Neural cell (in vitro differentiated cells): ENCODE results near the gene AFF1. TPM values are rescaled to one million over a fixed set of nuclear protein-coding genes. Genes with fewer than 3 reads are reported as not detected.
A peak's percentile ranks its signal among the peaks of the same experiment; 100 is the strongest.

Experiments used
- H2AFZ ChIP-seq: fragments of 200-600, 300-800 bp; sonication (generic), shearing (Covaris generic); 2 replicates; pipeline ENCODE4 v1.6.0; 2014; ENCODE audit warnings: low read depth, mild to moderate bottlenecking, antibody characterized with exemption, low read length, moderate library complexity
- H3F3A ChIP-seq: fragments of 200-600 bp; shearing (Covaris generic); 2 replicates; pipeline ENCODE4 v1.6.1; 2016; ENCODE audit warnings: mild to moderate bottlenecking, moderate library complexity, mixed read lengths, antibody characterized with exemption, low read length; ENCODE audit not compliant: insufficient read depth, poor library complexity, severe bottlenecking
- H3K27ac ChIP-seq: fragments of 200-600, 300-800 bp; sonication (generic), shearing (Covaris generic); 2 replicates; pipeline ENCODE4 v1.5.1; 2014; ENCODE audit warnings: mild to moderate bottlenecking, low read length, moderate library complexity
- H3K27me3 ChIP-seq: fragments of 300-800, 200-600 bp; sonication (generic), shearing (Covaris generic); 2 replicates; pipeline ENCODE4 v1.6.0; 2014; ENCODE audit warnings: mild to moderate bottlenecking, low read depth, low read length, moderate library complexity; ENCODE audit not compliant: insufficient read depth
- H3K36me3 ChIP-seq: fragments of 300-800, 200-600 bp; sonication (generic), shearing (Covaris generic); 2 replicates; pipeline ENCODE4 v1.5.1; 2014; ENCODE audit warnings: mild to moderate bottlenecking, antibody characterized with exemption, low read length, moderate library complexity; ENCODE audit not compliant: insufficient read depth
- H3K4me2 ChIP-seq: fragments of 300-800, 200-600 bp; sonication (generic), shearing (Covaris generic); 2 replicates; pipeline ENCODE4 v1.6.0; 2014; ENCODE audit warnings: mild to moderate bottlenecking, low read length
- H3K4me3 ChIP-seq: fragments of 300-800, 200-600 bp; sonication (generic), shearing (Covaris generic); 2 replicates; pipeline ENCODE4 v1.5.1; 2014; ENCODE audit warnings: mild to moderate bottlenecking, low read length, moderate library complexity
- H3K79me2 ChIP-seq: fragments of 200-600 bp; shearing (Covaris generic); replicated peaks from 2 replicates; pipeline ENCODE4 v1.6.0; 2014; ENCODE audit warnings: mild to moderate bottlenecking, low read length, moderate library complexity; ENCODE audit not compliant: insufficient read depth
- H3K9ac ChIP-seq: fragments of 300-800, 200-600 bp; sonication (generic), shearing (Covaris generic); 2 replicates; pipeline ENCODE4 v1.6.1; 2016; ENCODE audit warnings: mild to moderate bottlenecking, low read length, mixed read lengths
- H3K9me2 ChIP-seq: fragments of 200-600 bp; shearing (Covaris generic); 2 replicates; pipeline ENCODE4 v1.6.1; 2016; ENCODE audit warnings: mild to moderate bottlenecking, low read length, mixed read lengths; ENCODE audit not compliant: insufficient read depth
- H3K9me3 ChIP-seq: fragments of 200-600, 300-800 bp; sonication (generic), shearing (Covaris generic); 2 replicates; pipeline ENCODE4 v1.6.1; 2016; ENCODE audit warnings: mild to moderate bottlenecking, mixed run types, low read length, moderate library complexity, mixed read lengths
- H4K20me1 ChIP-seq: fragments of 200-600 bp; shearing (Covaris generic); 2 replicates; pipeline ENCODE4 v1.6.1; 2016; ENCODE audit warnings: mild to moderate bottlenecking, mixed run types; ENCODE audit not compliant: insufficient read depth
- CTCF ChIP-seq: fragments of 450-650 bp; IDR thresholded peaks from 2 replicates; pipeline ENCODE4 v1.5.1; 2014; ENCODE audit warnings: antibody characterized with exemption, mild to moderate bottlenecking, moderate library complexity; ENCODE audit not compliant: poor library complexity, severe bottlenecking
- EP300 ChIP-seq: fragments of 450-650 bp; conservative IDR thresholded peaks from 2 replicates; pipeline ENCODE4 v1.6.1; 2014; ENCODE audit warnings: antibody characterized with exemption, mild to moderate bottlenecking, moderate library complexity; ENCODE audit not compliant: poor library complexity, severe bottlenecking
- EZH2 ChIP-seq: fragments of 200-600, 300-800 bp; shearing (Covaris generic), sonication (generic); IDR thresholded peaks from 2 replicates; pipeline ENCODE4 v1.6.1; 2014; ENCODE audit warnings: antibody characterized with exemption, low read length, borderline replicate concordance, mild to moderate bottlenecking; ENCODE audit not compliant: insufficient read depth, poor library complexity, severe bottlenecking
- MXI1 ChIP-seq: fragments of 450-650 bp; conservative IDR thresholded peaks from 2 replicates; pipeline ENCODE4 v1.6.1; 2014; ENCODE audit warnings: antibody characterized with exemption, mild to moderate bottlenecking; ENCODE audit not compliant: poor library complexity, severe bottlenecking
- POLR2AphosphoS5 ChIP-seq: IDR thresholded peaks from 2 replicates; pipeline ENCODE4 v1.6.1; 2012
- RAD21 ChIP-seq: fragments of 450-650 bp; conservative IDR thresholded peaks from 2 replicates; pipeline ENCODE4 v1.6.1; 2014; ENCODE audit warnings: antibody characterized with exemption, mild to moderate bottlenecking, moderate library complexity
- SMC3 ChIP-seq: fragments of 450-650 bp; conservative IDR thresholded peaks from 2 replicates; pipeline ENCODE4 v1.6.1; 2014; ENCODE audit warnings: antibody characterized with exemption, mild to moderate bottlenecking, moderate library complexity; ENCODE audit not compliant: poor library complexity
- TAF1 ChIP-seq: IDR thresholded peaks from 2 replicates; pipeline ENCODE4 v1.6.1; 2012; ENCODE audit warnings: low read depth
- polyA plus RNA-seq: library from polyadenylated mRNA; depleted of rRNA; stranded (reverse); fragments of >200 nt; gene quantifications from 2 replicates; pipeline ENCODE4 v1.2.3, GENCODE V29; 2014
- TF ChIP-seq, protein P1 (sequence below): IDR thresholded peaks from 2 replicates; pipeline ENCODE4 v1.6.1; 2012; ENCODE audit warnings: borderline replicate concordance

Gene AFF1
- polyA plus RNA-seq, 1 donor from 2014 or later, result 0.63 TPM

DNA sequence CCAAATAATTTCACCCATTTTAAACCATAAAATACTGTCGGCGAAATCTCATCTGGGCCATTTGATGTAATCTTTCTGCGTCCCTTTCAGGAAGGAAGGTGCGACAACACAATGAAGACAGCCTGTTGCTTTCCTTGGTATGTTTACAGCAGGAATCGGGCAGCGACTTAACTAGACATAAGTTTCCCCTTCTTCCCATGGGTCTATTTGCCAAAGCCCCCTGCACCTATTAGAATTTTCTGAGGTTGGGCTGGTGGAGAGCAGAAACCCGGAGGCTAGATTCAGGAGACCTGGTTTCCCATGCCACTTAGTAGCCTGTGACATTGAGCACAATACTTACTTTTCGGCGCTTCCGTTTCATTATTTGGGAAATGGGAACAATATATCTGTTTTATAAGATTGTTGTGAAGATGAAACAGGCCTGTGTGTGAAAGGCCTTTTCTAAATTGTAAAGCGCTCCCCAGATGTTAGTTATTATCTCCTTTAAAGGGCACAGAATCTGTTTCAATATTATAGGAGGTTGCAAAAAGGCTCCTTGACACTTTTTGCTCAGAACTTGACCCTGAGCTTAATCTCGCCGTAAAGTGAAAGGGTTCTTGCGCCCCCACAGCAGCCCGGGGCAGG is 552 bp upstream of the AFF1 start:
- Histone ChIP-seq H3K9me3 (no peaks in the 10 kb centered on the region), H3K36me3 (no peaks in the 10 kb centered on the region)

DNA sequence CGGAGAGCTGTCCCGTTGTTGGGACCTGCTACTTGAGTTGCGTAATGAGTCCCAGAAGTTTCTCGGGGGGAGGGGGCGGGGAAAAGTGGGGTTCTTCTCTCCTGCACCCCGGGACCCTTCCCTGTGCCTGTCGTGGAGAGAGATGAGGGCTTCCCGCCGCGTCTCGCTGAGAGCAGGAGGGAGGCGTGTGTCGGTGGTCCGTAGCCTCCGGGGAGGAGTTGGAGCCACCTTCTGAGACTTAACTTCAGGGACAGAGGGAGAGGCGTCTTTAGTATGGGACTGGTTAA is 698 bp downstream of the AFF1 start:
- Histone ChIP-seq H3K9me3 (no peaks in the 10 kb centered on the region), H3K27ac (no peak overlapping the region), H3K79me2 (no peaks in the 10 kb centered on the region), H2AFZ (no peak overlapping the region), H3K27me3 (peaks cover 32% of the 10 kb centered on the region), H3K36me3 (no peaks in the 10 kb centered on the region), H3K9me2 (no peaks in the 10 kb centered on the region), H3F3A (peaks cover 5% of the 10 kb centered on the region), H3K4me3 (peak overlapping the region; percentile 87), H3K4me2 (peak overlapping the region; percentile 45), H4K20me1 (no peaks in the 10 kb centered on the region), H3K9ac (peak overlapping the region; percentile 35)
- no peak for TF ChIP-seq SMC3
- TF ChIP-seq TAF1, result no peak
- no peak for TF ChIP-seq POLR2AphosphoS5
- TF ChIP-seq CTCF, result no peak
- TF ChIP-seq, protein P1, sequence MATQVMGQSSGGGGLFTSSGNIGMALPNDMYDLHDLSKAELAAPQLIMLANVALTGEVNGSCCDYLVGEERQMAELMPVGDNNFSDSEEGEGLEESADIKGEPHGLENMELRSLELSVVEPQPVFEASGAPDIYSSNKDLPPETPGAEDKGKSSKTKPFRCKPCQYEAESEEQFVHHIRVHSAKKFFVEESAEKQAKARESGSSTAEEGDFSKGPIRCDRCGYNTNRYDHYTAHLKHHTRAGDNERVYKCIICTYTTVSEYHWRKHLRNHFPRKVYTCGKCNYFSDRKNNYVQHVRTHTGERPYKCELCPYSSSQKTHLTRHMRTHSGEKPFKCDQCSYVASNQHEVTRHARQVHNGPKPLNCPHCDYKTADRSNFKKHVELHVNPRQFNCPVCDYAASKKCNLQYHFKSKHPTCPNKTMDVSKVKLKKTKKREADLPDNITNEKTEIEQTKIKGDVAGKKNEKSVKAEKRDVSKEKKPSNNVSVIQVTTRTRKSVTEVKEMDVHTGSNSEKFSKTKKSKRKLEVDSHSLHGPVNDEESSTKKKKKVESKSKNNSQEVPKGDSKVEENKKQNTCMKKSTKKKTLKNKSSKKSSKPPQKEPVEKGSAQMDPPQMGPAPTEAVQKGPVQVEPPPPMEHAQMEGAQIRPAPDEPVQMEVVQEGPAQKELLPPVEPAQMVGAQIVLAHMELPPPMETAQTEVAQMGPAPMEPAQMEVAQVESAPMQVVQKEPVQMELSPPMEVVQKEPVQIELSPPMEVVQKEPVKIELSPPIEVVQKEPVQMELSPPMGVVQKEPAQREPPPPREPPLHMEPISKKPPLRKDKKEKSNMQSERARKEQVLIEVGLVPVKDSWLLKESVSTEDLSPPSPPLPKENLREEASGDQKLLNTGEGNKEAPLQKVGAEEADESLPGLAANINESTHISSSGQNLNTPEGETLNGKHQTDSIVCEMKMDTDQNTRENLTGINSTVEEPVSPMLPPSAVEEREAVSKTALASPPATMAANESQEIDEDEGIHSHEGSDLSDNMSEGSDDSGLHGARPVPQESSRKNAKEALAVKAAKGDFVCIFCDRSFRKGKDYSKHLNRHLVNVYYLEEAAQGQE, result no peak
- no peak for TF ChIP-seq RAD21
- TF ChIP-seq EP300, result no peak
- no peak for TF ChIP-seq MXI1
- TF ChIP-seq EZH2, result no peak

More for the DNA sequence above, 552 bp upstream of the AFF1 start:
- H3K27ac ChIP-seq, result no peak overlapping the region
- H4K20me1 ChIP-seq, result no peaks in the 10 kb centered on the region
- H3K9me2 ChIP-seq, result no peaks in the 10 kb centered on the region
- TF ChIP-seq, protein P1, result no peak
- no peak for TF ChIP-seq RAD21
- TF ChIP-seq SMC3, result no peak
- no peak for TF ChIP-seq MXI1
- no peak for TF ChIP-seq POLR2AphosphoS5
- TF ChIP-seq EP300, result no peak
- TF ChIP-seq CTCF, result no peak
- no peak for TF ChIP-seq EZH2
- no peak for TF ChIP-seq TAF1
- no peak overlapping the region for H2AFZ ChIP-seq
- H3K9ac ChIP-seq, result peak overlapping the region; percentile 22
- peaks cover 5% of the 10 kb centered on the region for H3F3A ChIP-seq
- peak overlapping the region; percentile 87 for H3K4me3 ChIP-seq
- H3K27me3 ChIP-seq, result peaks cover 32% of the 10 kb centered on the region
- no peaks in the 10 kb centered on the region for H3K79me2 ChIP-seq
- no peak overlapping the region for H3K4me2 ChIP-seq
